Measurements from ENCODE around the gene COX8C.

Gene COX8C

DNA sequence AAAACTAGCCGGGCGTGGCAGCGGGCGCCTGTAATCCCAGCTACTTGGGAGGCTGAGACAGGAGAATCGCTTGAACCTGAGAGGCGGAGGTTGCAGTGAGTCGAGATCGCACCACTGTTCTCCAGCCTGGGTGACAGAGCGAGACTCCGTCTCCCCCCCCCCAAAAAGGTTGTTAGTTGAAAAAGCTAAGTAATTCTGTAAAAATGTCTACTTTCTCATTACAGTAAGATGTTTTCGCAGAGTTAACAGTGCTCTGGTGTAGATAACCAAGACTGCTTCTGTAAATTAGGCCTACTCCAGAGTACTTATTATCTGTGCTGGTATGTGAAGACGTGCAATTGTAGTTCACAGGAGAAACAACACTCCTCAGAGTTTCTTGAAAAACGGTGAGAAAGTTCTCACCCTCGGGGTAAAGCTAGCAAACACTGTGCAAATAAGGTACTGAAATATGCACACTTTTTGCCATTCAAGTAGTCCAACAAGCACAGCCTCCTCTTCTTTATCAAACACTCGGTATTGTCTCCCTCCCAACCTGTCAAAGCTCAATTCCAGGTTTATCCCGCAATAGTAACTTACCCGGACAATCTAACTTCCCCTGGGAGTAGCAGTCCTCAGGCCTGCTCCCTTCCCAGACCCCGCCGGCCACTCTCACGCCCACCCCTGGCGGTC is 15.1 kb upstream of the COX8C start:
- H3K4me2 ChIP-seq: peak overlapping the region; percentile 85
- peaks cover 36% of the 10 kb centered on the region for H3K4me1 ChIP-seq
- H3K9me3 ChIP-seq: peaks cover 17% of the 10 kb centered on the region
- H3K36me3 ChIP-seq: peaks cover 8% of the 10 kb centered on the region; the same call in 1 of the 2 replicates
- H4K20me1 ChIP-seq: peaks cover 55% of the 10 kb centered on the region
- no peaks in the 10 kb centered on the region for H3K27me3 ChIP-seq
- H3K4me3 ChIP-seq: peak overlapping the region; percentile 90
- H3K27ac ChIP-seq: peak overlapping the region; percentile 95
- peak overlapping the region; percentile 96 for H3K9ac ChIP-seq
- no peak for TF ChIP-seq Cebpa-rat (IDR thresholded peaks at IDR 0.05)

GRCh38 chr14:93332397-93332852 is 14.6 kb upstream of the COX8C start:
- no peak for TF ChIP-seq Cebpa-rat (IDR thresholded peaks at IDR 0.05)
- peaks cover 36% of the 10 kb centered on the region for H3K4me1 ChIP-seq
- H3K9ac ChIP-seq: peak overlapping the region; percentile 96
- H3K36me3 ChIP-seq: peaks cover 14% of the 10 kb centered on the region; the same call in 1 of the 2 replicates
- H3K4me2 ChIP-seq: peak overlapping the region; percentile 85
- H3K27me3 ChIP-seq: no peaks in the 10 kb centered on the region
- peaks cover 50% of the 10 kb centered on the region for H4K20me1 ChIP-seq
- H3K4me3 ChIP-seq: peak overlapping the region; percentile 90
- H3K27ac ChIP-seq: peak overlapping the region; percentile 95
- H3K9me3 ChIP-seq: peaks cover 22% of the 10 kb centered on the region

GRCh38 chr14:93332853-93333630 is 13.9 kb upstream of the COX8C start, which contains the start of gene BTBD7:
Gene BTBD7 (minus strand): TSS chr14:93333036. CDS start chr14:93296051, 36,985 bp downstream.
- H3K4me3 ChIP-seq: peak within 1 kb of the TSS; percentile 90
- H3K9ac ChIP-seq: peak within 1 kb of the TSS; percentile 96
- no peaks in the 10 kb centered on the region for H3K27me3 ChIP-seq
- peaks cover 19% of the 10 kb centered on the region for H3K36me3 ChIP-seq
- peaks cover 28% of the 10 kb centered on the region for H3K9me3 ChIP-seq
- no peak for TF ChIP-seq Cebpa-rat (IDR thresholded peaks at IDR 0.05)
- peak within 1 kb of the TSS; percentile 95 for H3K27ac ChIP-seq
- H3K4me1 ChIP-seq: peaks cover 36% of the 10 kb centered on the region
- peak within 1 kb of the TSS; percentile 87 for H3K4me2 ChIP-seq
- peaks cover 44% of the 10 kb centered on the region for H4K20me1 ChIP-seq

DNA sequence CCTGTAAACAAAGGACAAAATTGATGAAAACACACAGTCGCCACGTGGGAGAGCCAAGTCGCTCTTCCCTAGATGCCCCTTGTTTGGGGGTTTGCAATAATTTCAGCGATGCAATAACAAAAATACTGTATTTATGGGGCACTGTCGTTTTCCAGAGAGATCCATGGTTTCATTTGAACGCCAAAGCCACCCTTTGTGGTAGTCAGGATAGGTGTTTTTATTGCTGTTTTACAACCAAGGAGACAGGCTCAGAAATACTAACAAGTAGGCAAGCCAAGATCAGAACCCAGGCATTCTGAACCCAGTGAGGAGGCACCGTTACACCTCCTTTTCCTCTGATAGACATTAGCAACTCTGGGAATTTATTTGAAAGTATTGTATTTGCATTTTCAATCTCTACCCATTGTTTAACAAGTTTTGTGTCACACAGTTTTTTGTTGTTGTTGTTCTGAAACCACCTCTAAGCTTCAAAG is 13.3 kb upstream of the COX8C start:
- H3K9me3 ChIP-seq: peaks cover 31% of the 10 kb centered on the region
- peak overlapping the region; percentile 87 for H3K4me2 ChIP-seq
- TF ChIP-seq Cebpa-rat (IDR thresholded peaks at IDR 0.05): no peak
- H4K20me1 ChIP-seq: peaks cover 37% of the 10 kb centered on the region
- peaks cover 16% of the 10 kb centered on the region for H3K36me3 ChIP-seq
- H3K27ac ChIP-seq: peak overlapping the region; percentile 95; the same call in 1 of the 2 replicates
- peaks cover 36% of the 10 kb centered on the region for H3K4me1 ChIP-seq
- peak overlapping the region; percentile 90 for H3K4me3 ChIP-seq
- peak overlapping the region; percentile 96 for H3K9ac ChIP-seq
- H3K27me3 ChIP-seq: no peaks in the 10 kb centered on the region

DNA sequence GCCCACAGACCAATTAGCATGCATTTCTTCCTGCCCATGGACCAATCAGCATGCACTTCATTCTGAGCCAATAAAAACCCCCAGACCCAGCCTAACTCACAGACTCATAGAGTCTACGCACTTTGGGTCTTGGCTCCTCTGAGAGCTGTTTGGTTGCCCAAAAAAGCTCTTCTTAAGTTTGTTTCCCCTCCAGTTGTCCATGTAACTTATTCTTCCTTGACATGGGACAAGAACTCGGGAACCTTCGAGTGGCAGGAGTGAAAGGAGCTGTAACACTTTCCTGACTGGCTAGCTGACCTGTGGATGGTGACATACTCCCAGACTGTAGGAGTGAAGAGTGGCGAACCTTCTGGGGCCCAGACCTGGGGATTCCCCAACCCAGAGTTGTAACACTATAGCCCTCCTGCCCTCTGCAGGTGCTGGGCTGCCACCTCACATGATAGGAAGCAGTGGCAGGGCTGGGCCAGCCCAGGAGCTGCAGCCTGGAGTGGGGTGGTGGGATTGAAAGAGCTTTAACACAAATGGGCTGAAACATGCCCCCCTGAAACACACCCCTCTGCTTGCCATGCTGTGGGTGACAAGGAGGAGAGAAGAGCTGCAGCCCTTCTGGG is 9.7 kb upstream of the COX8C start:
- Histone ChIP-seq H3K9me3 (peaks cover 64% of the 10 kb centered on the region), H3K4me3 (0 out of 2 replicates have a peak overlapping the region, but pooled peaks have one; percentile 0), H3K4me1 (peaks cover 11% of the 10 kb centered on the region), H3K27me3 (no peaks in the 10 kb centered on the region), H3K36me3 (peaks cover 25% of the 10 kb centered on the region; the same call in 1 of the 2 replicates), H3K27ac (no peak overlapping the region), H4K20me1 (peaks cover 2% of the 10 kb centered on the region; the same call in 1 of the 2 replicates), H3K9ac (no peak overlapping the region), H3K4me2 (no peak overlapping the region)
- no peak for TF ChIP-seq Cebpa-rat (IDR thresholded peaks at IDR 0.05)

DNA sequence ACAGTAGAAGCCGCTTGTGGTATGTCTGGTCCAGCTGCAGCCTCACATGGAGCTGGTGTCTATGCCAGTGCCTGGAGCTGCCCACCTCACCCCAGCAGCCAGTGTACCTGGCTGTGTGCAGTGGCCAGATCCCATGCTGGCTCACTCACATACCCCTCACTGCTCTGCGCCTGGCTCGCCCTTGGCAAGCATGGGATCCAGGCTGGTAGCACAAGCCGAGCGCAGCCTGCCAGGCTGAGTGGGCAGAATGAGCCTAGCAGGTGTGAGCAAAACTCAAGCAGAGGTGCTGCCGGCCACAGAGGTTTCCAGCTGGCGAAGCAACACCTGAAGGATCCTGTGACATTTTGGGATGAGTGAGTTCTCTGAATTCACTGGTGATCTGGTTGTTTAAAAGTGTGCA is 9.1 kb upstream of the COX8C start:
- no peaks in the 10 kb centered on the region for H4K20me1 ChIP-seq
- H3K4me1 ChIP-seq: peaks cover 11% of the 10 kb centered on the region
- no peaks in the 10 kb centered on the region for H3K27me3 ChIP-seq
- no peak overlapping the region for H3K4me2 ChIP-seq
- H3K36me3 ChIP-seq: peaks cover 29% of the 10 kb centered on the region; the same call in 1 of the 2 replicates
- peaks cover 71% of the 10 kb centered on the region for H3K9me3 ChIP-seq
- no peak for TF ChIP-seq Cebpa-rat (IDR thresholded peaks at IDR 0.05)
- H3K9ac ChIP-seq: no peak overlapping the region
- no peak overlapping the region for H3K27ac ChIP-seq
- 0 out of 2 replicates have a peak overlapping the region, but pooled peaks have one; percentile 0 for H3K4me3 ChIP-seq

GRCh38 chr14:93343266-93343665 is 3.7 kb upstream of the COX8C start:
- Histone ChIP-seq H3K4me2 (no peak overlapping the region), H4K20me1 (no peaks in the 10 kb centered on the region), H3K4me3 (no peak overlapping the region), H3K9ac (no peak overlapping the region), H3K36me3 (0 out of 2 replicates have a peak, but pooled peaks cover 19% of the 10 kb centered on the region), H3K9me3 (peaks cover 85% of the 10 kb centered on the region), H3K4me1 (peaks cover 15% of the 10 kb centered on the region), H3K27me3 (no peaks in the 10 kb centered on the region), H3K27ac (no peak overlapping the region)
- TF ChIP-seq Cebpa-rat (IDR thresholded peaks at IDR 0.05): no peak

GRCh38 chr14:93343797-93344196 is 3.2 kb upstream of the COX8C start:
- Histone ChIP-seq H4K20me1 (no peaks in the 10 kb centered on the region), H3K9ac (no peak overlapping the region), H3K27ac (no peak overlapping the region), H3K36me3 (0 out of 2 replicates have a peak, but pooled peaks cover 19% of the 10 kb centered on the region), H3K4me1 (peaks cover 21% of the 10 kb centered on the region), H3K9me3 (peaks cover 82% of the 10 kb centered on the region), H3K4me3 (no peak overlapping the region), H3K4me2 (no peak overlapping the region), H3K27me3 (no peaks in the 10 kb centered on the region)
- no peak for TF ChIP-seq Cebpa-rat (IDR thresholded peaks at IDR 0.05)

- Histone ChIP-seq H3K27ac (peak overlapping the region; percentile 89), H3K9ac (peak overlapping the region; percentile 38; the same call in 1 of the 2 replicates), H3K4me1 (peaks cover 26% of the 10 kb centered on the region), H3K36me3 (0 out of 2 replicates have a peak, but pooled peaks cover 3% of the 10 kb centered on the region), H3K9me3 (peaks cover 46% of the 10 kb centered on the region), H3K4me2 (peak overlapping the region; percentile 56), H3K4me3 (peak overlapping the region; percentile 55), H4K20me1 (no peaks in the 10 kb centered on the region), H3K27me3 (no peaks in the 10 kb centered on the region)
- no peak for TF ChIP-seq Cebpa-rat (IDR thresholded peaks at IDR 0.05)
Measured at GRCh38 chr14:93347850-93348249, 868 bp downstream of the COX8C start.

All from BLaER1 (cell line).